Fibroblast of skin of back (primary cell): ENCODE data around the gene SLC17A2. TPM values are rescaled to one million over a fixed set of nuclear protein-coding genes. Genes with fewer than 3 reads are reported as not detected.
A peak's percentile ranks its signal among the peaks of the same experiment; 100 is the strongest.

ENCODE experiments used
- DNase-seq: peaks from one replicate; pipeline ENCODE4 v3.0.0-alpha.2; 2013
- polyA plus RNA-seq, 2 experiments: library from polyadenylated mRNA; unstranded; fragments of 120-200 nt; gene quantifications; one replicate each; pipeline ENCODE4 v1.2.1, GENCODE V29; 2013; ENCODE audit not compliant: insufficient read length in 2 of 2

The SLC17A2 gene, protein sequence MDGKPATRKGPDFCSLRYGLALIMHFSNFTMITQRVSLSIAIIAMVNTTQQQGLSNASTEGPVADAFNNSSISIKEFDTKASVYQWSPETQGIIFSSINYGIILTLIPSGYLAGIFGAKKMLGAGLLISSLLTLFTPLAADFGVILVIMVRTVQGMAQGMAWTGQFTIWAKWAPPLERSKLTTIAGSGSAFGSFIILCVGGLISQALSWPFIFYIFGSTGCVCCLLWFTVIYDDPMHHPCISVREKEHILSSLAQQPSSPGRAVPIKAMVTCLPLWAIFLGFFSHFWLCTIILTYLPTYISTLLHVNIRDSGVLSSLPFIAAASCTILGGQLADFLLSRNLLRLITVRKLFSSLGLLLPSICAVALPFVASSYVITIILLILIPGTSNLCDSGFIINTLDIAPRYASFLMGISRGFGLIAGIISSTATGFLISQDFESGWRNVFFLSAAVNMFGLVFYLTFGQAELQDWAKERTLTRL
- not detected for polyA plus RNA-seq (2013, experiment 1 of 2; ENCODE audit: insufficient read length)
- polyA plus RNA-seq (2013, experiment 2 of 2; ENCODE audit: insufficient read length): not detected

DNA sequence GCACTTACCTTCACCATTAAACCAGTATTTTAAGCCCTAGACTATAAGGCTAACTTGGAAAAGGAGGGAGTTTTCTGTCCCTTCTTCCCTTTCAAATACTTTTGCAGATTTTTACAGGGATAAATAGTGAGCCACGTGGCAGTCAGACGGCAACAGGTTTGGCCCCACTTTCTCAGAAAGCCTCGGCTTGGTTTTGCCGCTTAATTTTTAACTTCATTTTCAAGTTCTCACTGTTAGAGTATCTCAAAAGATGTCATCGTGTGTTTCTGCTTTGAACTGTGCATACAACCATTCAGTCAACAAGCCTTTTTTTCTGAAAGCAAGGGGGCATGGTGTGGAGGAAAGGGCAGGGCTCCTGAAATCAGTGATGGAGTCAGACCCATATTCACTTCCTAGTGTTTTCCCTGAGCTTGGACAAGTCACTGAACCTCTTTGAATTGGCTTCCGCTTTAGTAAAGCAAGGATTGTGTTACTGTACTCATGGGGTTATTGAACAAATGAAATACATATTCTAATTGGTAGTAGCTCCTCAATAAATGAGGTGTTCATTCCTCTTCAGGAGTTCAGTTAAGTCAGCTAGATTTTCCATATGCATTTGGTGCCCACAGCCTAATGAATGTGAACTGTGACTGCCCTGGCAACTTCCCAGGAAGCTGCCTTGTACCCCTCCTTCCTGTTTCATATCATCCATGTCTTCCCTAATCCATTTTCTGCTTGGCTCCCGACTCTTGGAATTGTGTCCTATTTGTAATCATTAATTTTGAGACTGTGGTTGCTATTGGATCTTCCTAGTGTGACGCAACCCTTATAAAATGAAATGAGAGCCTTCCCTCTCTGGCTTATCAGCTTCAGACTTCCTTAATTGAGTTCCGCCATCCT lies at the start of gene SLC17A2:
Gene SLC17A2, minus strand, starts transcription at position 160 of the 879 bp plus-strand sequence. CDS start 4,895 bp downstream, outside the sequence.
- DNase-seq: no peak

DNA sequence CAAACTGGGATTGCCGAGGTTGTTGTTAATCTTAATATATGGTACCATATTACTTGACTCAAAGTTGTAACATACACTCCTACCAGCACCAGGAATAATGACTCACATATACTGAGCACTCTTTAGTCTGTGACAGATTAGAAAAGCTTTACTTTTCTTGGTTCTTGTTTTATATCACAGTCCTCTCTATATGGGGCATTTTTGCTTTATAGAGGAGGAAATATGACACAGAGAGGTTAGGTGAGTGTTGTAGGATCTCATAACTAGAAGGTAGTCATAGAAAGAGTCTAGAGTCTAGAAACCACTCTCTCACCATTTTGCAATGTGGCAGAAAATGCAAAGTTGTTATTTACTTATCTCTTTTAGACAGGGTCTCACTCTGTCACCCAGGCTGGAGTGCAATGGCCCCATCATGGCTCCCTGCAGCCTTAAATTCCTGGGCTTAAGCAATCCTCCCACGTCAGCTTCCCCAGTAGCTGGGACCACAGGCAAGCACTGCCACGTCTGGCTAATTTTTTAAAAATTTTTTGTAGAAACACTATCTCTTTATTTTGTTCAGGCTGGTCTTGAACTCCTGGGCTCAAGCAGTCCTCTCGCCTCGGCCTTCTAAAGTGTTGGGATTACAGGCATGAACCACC lies 45.6 kb upstream of the SLC17A2 start:
- no peak for DNase-seq

DNA sequence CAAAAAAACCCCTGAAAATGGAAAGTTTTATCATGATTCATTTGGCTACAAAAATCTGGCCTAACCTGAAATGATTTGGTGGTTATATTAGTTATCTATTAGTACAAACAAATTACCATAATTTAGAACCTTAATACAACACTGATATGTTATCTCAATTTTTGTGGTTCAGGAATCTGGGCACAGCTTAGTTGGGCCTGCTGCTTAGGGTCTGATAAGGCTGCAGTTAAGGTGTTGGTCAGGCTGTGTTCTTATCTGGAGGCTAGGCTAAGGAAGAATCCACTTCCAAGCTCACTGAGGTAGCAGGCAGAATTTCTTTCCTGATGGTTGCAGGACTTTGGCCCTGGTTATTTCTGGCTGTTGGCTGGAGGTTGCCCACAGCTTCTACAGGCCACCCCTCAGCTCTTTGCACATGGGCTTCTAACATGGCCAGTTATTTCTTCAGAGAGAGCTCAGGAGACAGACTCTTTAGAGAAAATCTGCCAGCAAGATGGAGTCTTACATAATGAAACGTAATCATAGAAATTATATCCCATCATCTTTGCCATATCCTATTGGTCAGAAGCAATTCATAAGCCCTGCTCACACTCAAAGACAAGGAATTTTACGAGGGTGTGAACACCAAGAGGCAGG lies 43.5 kb upstream of the SLC17A2 start:
- no peak for DNase-seq

DNA sequence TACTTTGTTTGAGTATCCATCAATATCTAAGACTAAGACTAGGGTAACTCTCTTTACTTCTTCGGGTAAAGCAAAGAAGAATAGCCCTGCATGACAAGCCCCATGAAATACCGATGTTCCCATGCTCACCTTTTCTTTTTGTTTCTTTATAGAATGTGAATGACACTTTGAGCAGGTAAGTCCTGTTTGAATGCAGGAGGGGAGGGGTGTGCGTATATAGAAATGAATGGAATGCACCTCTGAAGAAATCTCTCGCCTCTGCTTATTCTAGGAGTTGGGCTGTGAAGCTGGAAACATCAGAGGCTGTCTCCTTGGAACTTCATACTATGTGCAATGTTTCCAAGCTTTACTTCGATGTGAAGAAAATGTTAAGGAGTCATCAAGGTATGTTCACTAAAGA lies 42.4 kb upstream of the SLC17A2 start:
- DNase-seq: no peak

DNA sequence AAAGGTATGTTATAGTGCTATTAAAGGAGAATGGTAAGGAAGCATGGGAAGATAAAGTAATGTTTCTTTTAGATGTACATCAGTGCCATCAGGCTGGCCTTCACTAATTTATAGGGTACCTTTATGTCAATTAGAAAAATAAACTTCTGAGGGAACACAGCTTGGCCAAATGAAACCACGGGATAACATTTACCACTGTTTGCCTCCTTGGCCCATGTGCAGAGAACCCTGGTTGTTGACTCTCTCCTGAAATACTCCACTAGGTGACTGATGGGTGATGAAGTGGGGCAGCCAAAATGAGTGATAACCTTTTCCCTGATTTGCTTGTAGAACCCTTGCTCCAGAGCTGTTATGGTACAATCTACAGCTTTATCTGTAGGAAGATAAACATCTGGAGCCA lies 41.6 kb upstream of the SLC17A2 start:
- DNase-seq: no peak

DNA sequence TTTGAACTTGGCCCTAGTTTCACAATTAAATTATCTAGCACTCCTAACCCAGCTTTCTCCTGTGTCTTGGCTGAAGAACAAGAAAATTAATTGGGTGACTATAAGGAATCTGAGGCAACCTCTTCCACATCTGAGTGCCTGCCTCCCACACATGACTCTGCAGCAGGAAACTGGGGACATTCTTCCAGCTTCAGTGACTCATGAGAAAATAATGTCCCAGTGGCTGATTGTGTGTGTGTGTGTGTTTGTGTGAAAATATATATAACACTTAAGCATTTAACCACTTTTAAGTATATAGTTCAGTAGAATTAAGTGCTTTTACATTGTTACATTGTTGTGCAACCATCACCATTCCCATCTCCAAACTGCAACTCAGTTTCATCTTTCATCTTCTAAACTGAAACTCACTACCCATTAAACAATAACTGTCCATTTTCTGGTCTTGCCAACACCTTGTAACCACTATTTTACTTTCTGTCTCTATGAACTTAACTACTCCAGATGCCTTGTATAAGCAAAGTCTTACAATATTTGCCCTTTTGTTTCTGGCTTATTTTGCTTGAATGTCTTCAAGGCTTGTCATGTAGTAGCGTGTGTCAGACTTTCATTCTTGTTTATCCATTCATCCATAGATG lies 40.8 kb upstream of the SLC17A2 start:
- peak; percentile 96 for DNase-seq

DNA sequence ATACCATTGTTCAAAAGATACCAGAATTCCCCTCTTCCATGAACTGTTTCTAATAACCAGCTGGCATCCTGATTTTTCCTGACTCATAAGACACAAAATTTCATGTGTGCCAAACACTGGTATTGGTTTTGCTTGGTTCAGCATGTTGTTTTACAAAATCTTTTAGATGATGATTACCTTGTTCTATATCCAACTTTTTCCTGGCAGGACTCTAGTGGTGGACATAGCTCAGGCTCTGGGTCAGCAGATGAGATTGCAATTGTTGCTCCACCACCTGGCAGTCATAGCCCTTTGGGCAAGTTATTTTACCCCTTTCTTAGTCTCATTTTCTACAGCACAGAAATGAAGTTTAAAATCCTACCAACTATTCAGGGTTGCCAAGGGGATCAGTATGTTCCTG lies 38.3 kb upstream of the SLC17A2 start:
- DNase-seq: no peak

DNA sequence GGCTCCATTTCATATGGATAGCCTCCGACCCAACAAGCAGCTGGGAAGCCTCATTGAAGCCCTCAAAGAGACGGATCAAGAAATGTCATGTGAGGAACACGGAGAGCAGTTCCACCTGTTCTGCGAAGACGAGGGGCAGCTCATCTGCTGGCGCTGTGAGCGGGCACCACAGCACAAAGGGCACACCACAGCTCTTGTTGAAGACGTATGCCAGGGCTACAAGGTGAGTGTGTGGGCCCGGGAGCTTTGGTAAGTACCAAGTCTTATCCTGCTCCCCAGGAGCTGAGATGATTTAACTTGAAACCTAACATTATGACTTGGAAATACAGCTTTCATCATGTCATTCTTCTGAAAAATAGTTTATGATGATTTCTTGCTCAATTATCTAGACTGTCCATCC lies 36.2 kb upstream of the SLC17A2 start:
- no peak for DNase-seq

DNA sequence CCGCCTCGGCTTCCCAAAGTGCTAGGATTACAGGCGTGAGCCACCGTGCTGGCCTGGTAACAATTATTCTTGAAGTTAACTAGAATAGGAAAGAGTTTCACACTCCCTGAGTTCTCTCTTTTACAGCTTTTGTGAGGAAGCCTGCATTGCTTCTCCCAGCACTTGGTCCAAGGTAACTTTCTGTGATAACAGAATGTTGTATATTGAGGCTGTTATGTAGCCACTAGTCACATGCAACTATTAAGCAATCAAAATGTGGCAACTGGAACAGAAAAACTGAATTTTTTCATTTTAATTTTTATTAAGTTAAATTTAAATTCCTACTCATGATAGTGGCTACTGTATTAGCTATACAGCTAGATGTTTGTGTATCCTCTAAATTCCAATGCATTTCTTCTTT lies 34.6 kb upstream of the SLC17A2 start:
- no peak for DNase-seq

DNA sequence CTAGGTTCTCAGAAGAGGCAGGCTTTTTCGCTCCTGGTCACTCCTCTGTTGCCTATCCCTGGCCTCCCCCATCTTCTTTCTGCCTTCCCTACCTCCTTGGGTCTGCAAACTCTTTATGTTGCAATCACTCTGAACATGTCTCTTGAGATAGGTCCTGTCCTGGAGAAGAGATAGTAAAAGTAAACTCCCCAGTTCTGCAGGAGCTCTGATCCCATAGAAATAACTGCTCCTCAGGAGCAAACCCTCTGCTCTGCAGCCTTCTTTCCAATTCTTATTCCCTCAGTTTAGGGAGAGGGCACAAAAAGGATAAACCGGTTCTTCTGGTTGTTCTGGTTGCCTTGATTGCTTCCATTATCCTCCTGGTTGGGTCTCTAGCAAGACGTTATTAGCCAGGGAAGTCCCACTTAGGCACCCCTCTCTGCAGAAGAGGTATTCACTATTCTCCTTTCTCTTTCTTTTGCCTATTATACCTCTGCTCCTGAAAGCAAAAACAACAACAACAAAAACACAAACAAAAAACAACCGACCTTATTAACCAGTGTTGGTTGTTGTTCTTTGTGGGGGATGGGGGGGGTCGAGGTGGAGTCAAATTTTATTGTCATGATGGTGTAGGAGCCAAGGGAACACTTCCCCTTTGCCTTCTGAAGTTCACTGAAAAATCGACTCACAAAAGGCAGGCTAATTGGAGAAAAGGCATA lies 33.1 kb upstream of the SLC17A2 start:
- DNase-seq: peak; percentile 3

DNA sequence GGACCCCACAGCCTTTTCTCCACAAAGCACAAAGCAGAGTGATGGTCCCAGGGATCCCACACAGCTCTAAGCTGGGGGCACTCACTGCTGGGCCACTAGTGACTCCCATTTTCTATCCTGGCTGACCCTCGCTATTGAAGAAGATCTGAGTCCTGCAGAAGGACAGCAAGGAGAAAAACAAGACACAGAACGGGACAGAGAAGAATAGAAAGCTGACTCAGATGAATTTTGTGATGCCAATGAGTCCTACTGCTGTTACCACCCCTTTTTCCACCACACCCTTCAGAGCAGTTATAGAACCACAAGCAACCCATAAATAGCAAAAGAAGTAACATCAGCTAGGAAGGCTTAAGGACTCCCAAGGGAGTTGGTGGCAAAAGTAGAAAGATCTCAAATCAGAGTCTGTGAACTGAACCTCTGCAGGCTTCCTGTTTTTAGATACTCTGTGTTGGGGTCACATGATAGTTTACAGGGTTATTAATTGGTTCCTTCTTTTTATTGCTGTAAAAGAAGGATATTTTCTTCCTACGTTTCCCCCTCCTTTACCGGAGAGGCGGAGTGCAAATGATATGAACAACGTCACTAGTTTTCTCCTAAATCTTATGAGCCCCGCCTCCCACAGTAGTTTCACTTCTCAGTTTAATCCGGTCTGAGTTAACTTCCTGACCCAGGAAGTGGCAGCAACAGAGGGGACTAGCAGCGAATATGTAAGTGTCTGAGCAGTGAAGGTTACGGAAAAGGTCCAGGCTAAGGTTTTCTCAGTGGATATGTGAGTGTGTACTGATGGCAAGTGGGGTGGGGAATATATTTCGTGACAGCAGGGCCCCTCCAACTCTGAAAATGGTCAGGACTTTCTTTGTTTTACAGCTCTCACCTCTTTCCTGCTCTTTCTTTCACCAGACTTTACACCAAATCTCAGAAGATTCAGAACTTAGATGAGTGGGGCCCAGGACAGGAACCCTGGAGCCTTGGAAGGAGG lies 31.9 kb upstream of the SLC17A2 start, which contains the start of gene TRIM38:
Gene TRIM38, plus strand, starts transcription at position 654 of the 979 bp plus-strand sequence. CDS start 3,721 bp downstream, outside the sequence.
- DNase-seq: peak; percentile 93

DNA sequence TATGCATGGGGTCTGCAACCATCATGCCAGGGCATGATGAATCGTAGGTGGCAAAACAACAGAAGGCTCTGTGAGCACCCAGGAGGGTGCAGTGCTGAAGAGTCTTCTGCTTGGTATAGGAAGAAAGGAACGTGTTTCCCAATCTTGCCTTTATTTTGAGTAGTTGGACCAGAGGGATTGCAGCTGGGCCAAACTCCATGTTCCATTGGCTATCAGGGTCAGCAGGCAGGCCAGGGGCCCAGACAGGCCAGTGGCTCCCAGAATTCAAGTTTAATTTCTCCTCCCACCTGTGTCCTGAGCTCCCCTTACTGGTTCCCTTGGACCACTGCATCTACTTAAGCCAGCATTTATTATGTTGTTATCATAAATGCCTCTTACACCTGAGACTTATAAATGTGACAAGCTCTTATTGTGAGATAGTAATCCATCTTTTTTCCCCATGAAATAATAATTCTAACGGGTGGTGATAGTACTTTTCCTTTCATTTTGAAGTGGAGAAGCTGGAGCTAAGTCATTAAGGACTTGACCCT lies 31.2 kb upstream of the SLC17A2 start:
- DNase-seq: no peak

DNA sequence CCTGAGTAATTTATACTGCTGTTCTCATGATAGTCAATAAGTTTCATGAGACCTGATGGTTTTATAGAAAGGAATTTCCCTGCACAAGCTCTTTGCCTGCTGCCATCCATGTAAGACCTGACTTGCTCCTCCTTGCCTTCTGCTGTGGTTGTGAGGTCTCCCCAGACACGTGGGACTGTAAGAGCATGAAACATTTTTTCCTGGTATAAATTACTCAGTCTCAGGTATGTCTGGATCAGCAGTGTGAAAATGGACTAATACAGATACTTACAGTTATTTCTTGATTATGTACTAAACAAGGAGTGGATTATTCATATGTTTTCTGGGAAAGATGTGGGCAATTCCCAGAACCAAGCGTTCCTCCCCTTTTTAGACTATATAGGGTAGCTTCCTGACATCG lies 30.2 kb upstream of the SLC17A2 start:
- no peak for DNase-seq

DNA sequence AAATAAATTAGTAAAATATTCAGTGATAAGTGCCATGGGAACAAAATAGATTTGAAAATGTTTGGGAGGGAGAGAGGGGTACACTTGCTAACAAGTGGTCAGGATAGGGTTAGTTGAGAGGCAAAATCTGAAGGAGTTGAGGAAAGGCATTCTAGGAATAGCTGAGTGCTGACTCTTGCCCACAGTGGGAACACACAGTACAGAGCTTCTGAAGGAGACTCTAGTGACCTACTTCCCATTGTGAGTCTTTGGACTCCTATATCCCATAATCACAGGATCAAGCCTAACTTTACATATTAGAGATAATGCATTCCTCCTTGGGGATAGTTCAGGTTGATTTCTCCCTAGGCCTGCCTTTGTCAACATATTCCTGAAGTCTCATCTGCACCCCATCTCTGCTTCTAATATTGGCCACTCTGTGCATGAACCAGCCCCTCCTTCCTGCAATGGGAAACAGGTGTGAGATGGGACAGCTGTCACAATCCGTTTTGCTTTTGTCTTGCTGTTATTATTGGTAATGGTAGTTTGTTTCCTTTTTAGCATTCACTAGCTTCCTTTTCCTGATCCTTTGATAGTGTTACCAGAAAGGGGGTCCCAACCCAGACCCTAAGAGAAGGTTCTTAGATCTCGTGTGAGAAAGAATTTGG lies 29.5 kb upstream of the SLC17A2 start:
- peak; percentile 32 for DNase-seq

DNA sequence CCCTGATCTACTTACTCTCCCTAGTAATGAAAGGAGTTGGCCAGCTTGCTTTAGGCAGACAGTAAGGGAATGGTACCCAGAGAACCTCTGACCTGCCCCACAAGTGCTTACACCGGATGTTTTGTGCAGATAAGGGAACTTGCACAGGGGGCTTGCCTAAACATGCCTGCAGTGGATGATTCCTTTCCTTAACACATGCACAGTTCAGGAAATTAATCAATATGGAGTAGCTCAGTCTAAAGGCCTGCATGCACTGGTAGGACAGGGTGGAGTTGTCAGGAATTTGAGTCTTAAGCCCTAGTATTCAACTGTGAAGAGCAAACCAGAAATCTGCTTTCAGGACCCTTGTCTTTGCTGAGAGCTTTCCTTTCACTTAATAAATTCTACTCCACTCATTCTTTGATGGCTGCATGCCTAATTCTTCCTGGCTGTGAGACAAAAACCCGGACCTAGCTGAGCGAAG lies 28.2 kb upstream of the SLC17A2 start:
- no peak for DNase-seq

DNA sequence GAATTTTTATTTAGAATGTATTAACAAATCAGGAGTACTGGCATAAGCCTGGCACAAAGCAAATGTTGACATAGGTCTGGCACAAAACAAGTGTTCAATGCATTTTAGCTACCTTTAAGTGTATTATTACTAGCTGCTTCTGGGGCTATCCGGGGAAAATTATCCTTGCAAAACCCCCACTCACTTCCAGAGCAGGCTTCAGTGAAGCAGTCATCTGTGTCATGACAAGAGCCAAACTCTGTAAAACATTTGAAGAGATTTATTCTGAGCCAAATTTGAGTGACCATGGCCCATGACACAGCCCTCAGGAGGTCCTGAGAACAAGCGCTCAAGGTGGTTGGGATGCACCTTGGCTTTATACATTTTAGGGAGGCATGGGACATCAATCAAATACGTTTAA lies 25.7 kb upstream of the SLC17A2 start:
- DNase-seq: no peak

DNA sequence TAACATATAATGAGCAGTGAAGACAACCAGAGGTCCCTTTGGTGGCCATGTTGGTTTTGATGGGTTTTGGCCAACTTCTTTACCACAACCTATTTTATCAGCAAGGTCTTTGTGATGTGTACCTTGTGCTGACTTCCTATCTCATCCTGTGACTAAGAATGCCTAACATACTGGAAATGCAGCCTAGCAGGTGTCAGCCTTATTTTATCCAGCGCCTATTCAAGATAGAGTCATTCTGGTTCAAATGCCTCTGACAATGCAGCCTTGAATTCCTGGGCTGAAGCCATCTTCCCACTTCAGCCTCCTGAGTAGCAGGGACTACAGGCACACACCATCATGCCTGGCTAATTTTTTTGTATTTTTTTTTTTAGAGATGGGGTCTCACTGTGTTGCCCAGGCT lies 24.3 kb upstream of the SLC17A2 start:
- DNase-seq: no peak

DNA sequence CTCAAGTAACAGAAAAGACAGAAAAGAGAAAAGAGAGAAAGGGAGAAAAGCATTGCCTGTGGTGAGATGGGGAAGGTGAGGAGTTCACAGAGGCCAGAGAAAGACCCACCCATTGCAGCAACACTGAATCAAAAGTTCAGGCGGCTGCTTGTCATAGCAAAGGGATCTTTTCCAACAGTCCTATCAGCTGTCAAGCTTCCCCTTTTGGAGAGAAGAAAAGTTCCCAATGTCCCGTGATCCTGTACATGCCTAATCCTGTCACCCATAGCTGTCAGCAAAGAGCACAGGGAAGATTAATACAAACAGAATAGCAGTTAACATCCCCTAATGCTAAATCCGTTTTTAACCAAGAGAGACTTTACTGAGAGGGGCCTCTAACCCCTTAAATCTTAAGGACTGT lies 23.2 kb upstream of the SLC17A2 start:
- DNase-seq: no peak

DNA sequence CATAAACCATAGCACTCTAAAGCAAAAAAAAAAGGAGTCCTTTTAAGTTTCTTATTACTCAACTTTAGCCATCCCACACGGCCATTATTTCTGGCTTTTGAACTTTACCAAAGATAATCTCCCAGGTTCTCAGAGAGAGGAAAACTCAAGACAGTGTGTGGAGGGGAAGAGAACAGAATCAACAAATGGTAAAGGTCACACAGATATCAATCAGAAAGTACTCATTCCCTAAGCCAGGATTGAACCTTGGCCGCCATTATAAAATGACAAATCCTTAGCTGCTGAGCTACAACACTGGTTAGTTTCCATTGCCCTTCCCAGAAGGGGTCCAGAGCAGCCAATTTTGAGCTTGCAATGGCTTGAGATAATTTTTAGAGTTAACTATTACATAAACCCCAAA lies 22.0 kb upstream of the SLC17A2 start:
- DNase-seq: no peak
